K562 (cell line): Measurements from ENCODE around the gene PLEKHA6. TPM values are rescaled to one million over a fixed set of nuclear protein-coding genes. Genes with fewer than 3 reads are reported as not detected.
A peak's percentile ranks its signal among the peaks of the same experiment; 100 is the strongest.

Experiments used
- ARID3A ChIP-seq: IDR thresholded peaks from 2 replicates; pipeline ENCODE4 v1.6.1; 2012; ENCODE audit warnings: low read depth, low read length, improper control_type of control experiment, borderline replicate concordance
- BCL6 ChIP-seq: fragments of 250-450 bp; sonication (Bioruptor Pico); IDR thresholded peaks from 2 replicates; pipeline ENCODE4 v1.4.0; 2020
- BRD4 ChIP-seq: fragments of 200-600 bp; sonication (generic); IDR thresholded peaks from 2 replicates; pipeline ENCODE4 v1.6.1; 2017; ENCODE audit warnings: inconsistent platforms
- CEBPB ChIP-seq: fragments of 450-650 bp; IDR thresholded peaks from 2 replicates; pipeline ENCODE4 v1.6.1; 2016; ENCODE audit warnings: missing genetic modification characterization, missing compliant biosample characterization
- IRF1 ChIP-seq: sonication (generic); formaldehyde crosslinking; IDR thresholded peaks from 2 replicates; pipeline ENCODE4 v1.8.0; 2022; ENCODE audit warnings: missing genetic modification reagents, mild to moderate bottlenecking, borderline replicate concordance
- KLF10 ChIP-seq: fragments of 250-450 bp; sonication (Bioruptor Pico); IDR thresholded peaks from 2 replicates; pipeline ENCODE4 v1.6.1; 2021; ENCODE audit warnings: matching md5 sums
- MNT ChIP-seq, 2 experiments: fragments of 450-650 bp; conservative IDR thresholded peaks; 2 replicates each; pipeline ENCODE4 v1.6.1; 2017; ENCODE audit warnings: mild to moderate bottlenecking in 2 of 2, moderate library complexity in 2 of 2
- NR1H2 ChIP-seq: sonication (generic); formaldehyde crosslinking; IDR thresholded peaks from 2 replicates; pipeline ENCODE4 v1.4.0; 2020; ENCODE audit warnings: mild to moderate bottlenecking, missing genetic modification reagents
- POLR2B ChIP-seq: fragments of 450-650 bp; IDR thresholded peaks from 2 replicates; pipeline ENCODE4 v1.6.1; 2018; ENCODE audit warnings: low read depth; ENCODE audit not compliant: partially characterized antibody
- RBFOX2 ChIP-seq: fragments of 200-400 bp; formaldehyde crosslinking; IDR thresholded peaks from 2 replicates; pipeline ENCODE4 v1.6.1; 2017; ENCODE audit warnings: low read depth, mild to moderate bottlenecking, low read length, moderate library complexity
- REST ChIP-seq, 2 experiments: fragments of 450-650 bp; formaldehyde crosslinking in 1 of 2; IDR thresholded peaks; 2 replicates each; pipeline versions ENCODE4 v1.4.0 to v1.6.1; 2014 to 2020; ENCODE audit warnings: mild to moderate bottlenecking in 2 of 2, borderline replicate concordance in 1 of 2, low read depth in 1 of 2
- ZNF41 ChIP-seq: fragments of 250-450 bp; sonication (Bioruptor Pico); conservative IDR thresholded peaks from 2 replicates; pipeline ENCODE4 v1.4.0; 2020; ENCODE audit warnings: mild to moderate bottlenecking
- ZNF445 ChIP-seq: fragments of 250-450 bp; sonication (Bioruptor Pico); IDR thresholded peaks from 2 replicates; pipeline ENCODE4 v1.4.0; 2020; ENCODE audit warnings: low read depth, mild to moderate bottlenecking, moderate library complexity
- ZNF740 ChIP-seq, 3 experiments: fragments of 200-800 bp in 1 of 3; sonication (Bioruptor generic) in 1 of 3; sonication (generic) in 1 of 3; formaldehyde crosslinking in 1 of 3; IDR thresholded peaks; 2 replicates each; pipeline versions ENCODE4 v1.6.1 to v1.8.0; 2016 to 2022; ENCODE audit warnings: mild to moderate bottlenecking in 2 of 3, missing compliant biosample characterization in 2 of 3, missing genetic modification characterization in 2 of 3, missing genetic modification reagents in 1 of 3
- polyA plus RNA-seq, 8 experiments: library from polyadenylated mRNA; depleted of rRNA in 4 of 8; stranded (reverse) in 5 of 8; unstranded in 3 of 8; fragments of >200 nt; fragmentation: Nextera tagmentation in 2 of 8; fragmentation: Illumina TruSeq in 1 of 8; extraction: Ambion mirVana in 2 of 8; extraction: Trizol in 1 of 8; gene quantifications; 2 replicates each; pipeline versions ENCODE4 v1.2.1 to v1.2.3, GENCODE V29; 2011 to 2014; ENCODE audit warnings: inconsistent platforms in 1 of 8, missing spikeins in 1 of 8
- total RNA-seq, 7 experiments: library from RNA; depleted of rRNA in 6 of 7; stranded (reverse); fragments of >200 nt in 6 of 7; fragmentation: Illumina TruSeq in 2 of 7; extraction: Trizol in 2 of 7; gene quantifications; 2 replicates each; pipeline versions ENCODE4 v1.2.1 to v1.2.3, GENCODE V29; 2011 to 2021; ENCODE audit warnings: low replicate concordance in 1 of 7

PLEKHA6 gene
- total and polyA plus RNA-seq, 9 of the 15 experiments (the other 6 are each of a cell fraction or from before 2014, with no cell fraction given): under 0.01 to 0.33 (median 0.01) TPM; not detected in 4

- TF ChIP-seq IRF1 (CRISPR knock-in tag) (no peak), ZNF41 (CRISPR knock-in tag) (no peak), BCL6 (CRISPR knock-in tag) (no peak), KLF10 (CRISPR knock-in tag) (no peak), ZNF445 (no peak), ARID3A (no peak), NR1H2 (CRISPR knock-in tag) (no peak), CEBPB (tag) (peak; percentile 47), BRD4 (0 out of 2 replicates have a peak, but pooled peaks have one; percentile 52), ZNF740 (CRISPR knock-in tag; IDR thresholded peaks at IDR 0.05) (0 out of 2 replicates have a peak, but pooled peaks have one; percentile 38), ZNF740 (tag; IDR thresholded peaks at IDR 0.05) (0 out of 4 replicates have a peak, but pooled peaks of 1 of the 2 experiments have one; percentile 58), POLR2B (peak; percentile 20), RBFOX2 (peak; percentile 44; the same call in 1 of the 2 replicates), MNT (conservative IDR thresholded peaks at IDR 0.05) (peak in 1 of 2 experiments; percentile 37; a peak in 2 of 4 replicates), REST (IDR thresholded peaks at IDR 0.05; ENCODE audit: borderline replicate concordance) (peak; percentile 74), REST (CRISPR knock-in tag; IDR thresholded peaks at IDR 0.05; ENCODE audit: low read depth) (no peak)
Measured at GRCh38 chr1:204409123-204409522, 49.4 kb upstream of the PLEKHA6 start (continued).
